ENCODE data around the gene SERGEF.
"Not testable (repeated sequence)": the region's sequence is repeated elsewhere in the genome, so short reads cannot be mapped to it uniquely, and the experiment has no call there.

The SERGEF gene

GRCh38 chr11:18000128-18000527 lies 12.7 kb downstream of the SERGEF start:
- DNase-seq: not testable (repeated sequence)

DNA sequence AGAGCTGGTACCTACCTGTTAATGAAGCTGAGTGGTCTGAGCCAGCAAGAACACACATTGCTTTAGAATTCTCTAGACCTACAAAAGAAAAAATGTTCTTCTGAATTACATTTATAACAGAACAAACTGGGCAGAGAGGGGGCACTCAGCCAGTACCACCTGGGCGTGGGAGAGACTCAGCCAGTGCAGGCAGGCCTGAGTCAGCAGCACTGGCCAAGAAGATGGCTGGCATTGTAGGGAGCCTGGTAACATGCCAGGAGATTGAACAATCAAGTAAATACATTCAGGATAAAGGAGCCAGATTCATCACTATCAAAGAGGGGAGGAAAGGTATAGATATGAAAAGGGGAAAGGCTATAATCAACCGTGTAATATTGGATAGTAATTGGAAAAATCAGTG lies 19.9 kb downstream of the SERGEF start:
- DNase-seq: no peak

DNA sequence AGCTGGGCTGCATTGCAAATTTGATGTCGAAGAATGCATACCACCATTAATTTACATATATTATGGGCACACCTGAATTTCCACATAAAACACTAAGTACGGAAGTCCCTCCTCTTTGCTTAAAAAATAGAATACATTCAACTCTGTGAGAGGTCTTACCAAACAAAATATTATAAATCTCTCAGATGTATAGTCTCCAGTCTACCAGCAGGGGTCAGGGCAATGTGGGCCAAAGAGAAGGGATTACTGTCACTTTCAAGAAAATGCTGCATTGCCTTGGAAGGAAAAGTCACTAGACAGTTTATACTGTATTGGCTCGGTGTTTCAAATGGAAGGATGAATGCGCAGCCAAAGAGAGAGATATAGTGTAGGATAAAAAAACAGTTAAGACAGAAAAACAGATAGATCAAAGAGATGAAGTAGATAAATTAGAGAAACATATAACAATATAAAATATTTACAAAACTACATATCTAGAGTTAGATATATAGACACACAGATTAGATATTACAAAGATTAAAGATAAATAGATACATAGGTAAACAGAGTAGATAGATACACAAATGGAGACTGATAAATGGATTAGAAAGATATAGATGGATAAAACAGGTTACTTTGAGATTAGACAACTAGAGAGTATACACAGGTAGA lies 20.9 kb downstream of the SERGEF start:
- DNase-seq: no peak

GRCh38 chr11:17989306-17989705 lies 23.5 kb downstream of the SERGEF start:
- DNase-seq: no peak

DNA sequence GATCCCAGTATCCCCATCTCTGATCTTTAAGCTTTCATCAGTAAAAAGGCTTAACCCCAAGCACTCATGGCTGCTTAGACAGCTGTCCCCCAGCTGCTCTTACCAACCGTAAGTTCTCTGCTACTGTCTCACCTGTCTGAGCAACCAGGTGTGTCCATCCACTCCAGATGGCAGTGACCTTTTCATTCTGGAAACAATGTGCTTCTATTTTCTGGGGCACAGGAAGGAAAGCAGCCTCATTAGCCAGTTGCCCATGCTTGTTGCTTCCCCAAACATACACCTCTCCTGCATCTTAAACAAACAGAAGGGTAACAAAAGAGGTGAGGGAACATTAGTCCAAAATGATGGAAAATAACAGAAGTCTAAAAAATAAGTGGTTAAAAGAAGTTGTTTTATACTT lies 24.4 kb downstream of the SERGEF start:
- DNase-seq: no peak

DNA sequence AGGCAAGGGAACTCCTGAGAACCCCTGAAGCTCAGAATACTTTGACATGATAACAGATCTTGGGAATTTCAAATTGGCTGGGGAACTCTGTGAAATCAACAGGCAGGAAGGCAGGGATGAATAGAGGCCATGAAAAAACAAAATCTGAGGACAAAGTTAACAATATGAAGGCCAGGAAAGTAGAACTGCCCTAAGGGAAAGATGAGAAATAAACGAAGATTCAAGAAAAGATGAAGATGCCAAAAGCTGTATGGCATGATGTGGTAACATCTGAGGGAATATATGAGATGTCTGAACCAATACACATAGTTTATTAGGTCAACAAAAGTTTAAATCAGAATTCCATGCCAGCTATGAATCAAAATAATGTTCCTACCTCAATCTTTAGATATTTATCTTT lies 25.0 kb downstream of the SERGEF start:
- DNase-seq: no peak

DNA sequence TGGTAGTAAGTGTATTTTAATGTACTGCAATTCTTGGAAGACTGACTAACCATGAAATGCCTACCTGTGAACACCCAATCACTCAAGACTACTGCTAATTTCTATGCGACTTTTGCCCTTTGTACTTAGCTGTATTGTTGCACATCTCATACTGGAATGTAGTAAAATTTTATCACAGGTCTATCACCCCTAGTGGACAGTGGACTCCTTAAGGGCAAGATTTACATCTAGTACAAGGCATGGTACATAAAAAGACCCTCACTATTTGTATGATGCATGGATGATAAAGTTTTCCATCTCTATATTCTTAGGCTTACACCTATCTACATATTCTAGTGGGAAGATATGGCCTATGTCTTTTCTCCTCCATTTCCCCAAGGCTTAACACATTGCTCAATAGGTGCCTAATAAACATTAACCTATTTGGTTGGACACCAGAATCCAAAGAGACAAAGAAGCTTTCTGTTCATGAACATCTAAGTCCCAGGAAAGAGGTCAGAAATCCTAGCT lies 26.1 kb downstream of the SERGEF start:
- DNase-seq: no peak

GRCh38 chr11:17986007-17986710 lies 26.7 kb downstream of the SERGEF start:
- DNase-seq: no peak

DNA sequence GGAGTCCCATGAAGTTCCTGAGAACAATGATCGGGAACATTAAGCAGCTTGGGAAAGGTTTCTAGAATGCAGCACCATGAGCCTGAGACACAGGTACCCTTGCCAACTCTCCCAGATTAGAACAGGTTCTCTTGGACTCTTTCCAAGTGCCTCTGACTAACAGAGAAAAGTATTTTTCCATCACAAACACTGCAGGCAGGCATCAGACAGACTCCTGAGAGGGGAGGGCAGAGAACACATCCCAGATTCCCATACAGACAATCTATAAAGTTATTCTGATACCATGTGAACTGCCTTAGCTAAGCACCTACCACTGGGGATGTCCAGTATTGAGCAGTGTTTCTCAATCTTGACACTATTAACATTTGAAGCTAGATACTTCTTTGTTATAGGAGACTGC lies 27.3 kb downstream of the SERGEF start:
- no peak for DNase-seq

GRCh38 chr11:17983569-17983968 lies 29.3 kb downstream of the SERGEF start:
- DNase-seq: no peak

DNA sequence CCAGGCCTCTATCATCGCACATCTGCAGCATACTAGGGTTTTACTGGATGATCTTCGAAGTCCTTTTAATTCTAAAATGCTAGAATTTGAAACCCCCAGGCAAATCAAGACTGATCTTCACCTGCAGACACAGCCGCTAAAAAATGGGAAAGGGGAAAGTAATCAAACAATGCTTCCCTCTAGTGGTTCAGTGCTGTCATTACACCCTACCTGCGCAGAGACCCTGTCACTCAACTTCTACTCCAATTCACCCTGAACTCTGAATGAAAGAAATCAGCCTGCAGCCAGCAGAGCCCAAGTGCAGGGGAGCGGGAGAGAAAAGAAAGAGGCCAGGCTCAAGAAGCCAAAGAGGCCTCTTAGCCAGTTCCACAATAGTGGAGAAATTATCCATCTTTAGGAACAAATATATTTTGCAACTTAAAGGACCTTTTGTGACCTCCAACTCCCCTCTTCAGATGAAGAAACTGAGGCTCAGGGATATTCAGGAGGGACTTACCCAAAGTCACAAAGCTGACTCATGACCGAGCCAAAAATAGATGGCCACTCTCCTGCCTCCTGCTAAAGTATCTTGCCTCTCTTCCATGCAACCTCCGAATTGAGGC lies 33.0 kb downstream of the SERGEF start:
- DNase-seq: peak; percentile 60

DNA sequence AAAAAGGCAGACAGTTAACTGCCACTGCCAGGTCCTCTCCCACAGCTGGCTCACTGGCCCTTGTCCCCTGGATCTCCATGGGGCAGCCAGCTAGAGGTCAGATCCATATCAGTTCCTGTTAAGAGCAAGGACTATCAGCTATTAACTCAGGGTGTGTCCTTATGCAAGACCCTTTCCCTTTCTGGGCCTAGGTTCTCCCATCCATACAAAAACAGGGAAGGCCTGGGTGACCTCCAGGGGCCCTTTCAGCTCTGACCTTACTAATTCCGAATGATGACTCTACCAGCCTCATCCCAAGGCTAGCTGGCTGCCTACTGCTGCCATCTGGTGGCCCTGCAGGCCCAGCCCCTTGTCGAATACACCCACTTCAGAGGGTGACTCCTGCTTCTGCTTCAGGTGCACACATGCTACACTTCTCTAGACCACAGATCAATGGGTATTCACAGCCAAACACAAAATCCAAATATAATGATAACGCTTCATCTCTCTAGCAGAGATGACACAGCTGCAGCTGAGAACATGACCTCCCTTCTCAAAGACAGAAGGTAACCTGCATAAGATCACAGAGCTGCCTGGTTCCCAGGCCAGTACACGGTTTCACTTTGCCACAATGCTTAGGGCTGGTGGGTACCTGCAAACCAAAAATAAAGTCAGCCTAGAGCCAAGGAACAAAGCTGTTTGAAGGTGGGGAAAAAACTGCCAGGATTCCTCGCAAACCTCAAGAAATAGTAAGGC lies 34.1 kb downstream of the SERGEF start:
- no peak for DNase-seq

GRCh38 chr11:17976651-17977050 lies 36.2 kb downstream of the SERGEF start:
- no peak for DNase-seq

GRCh38 chr11:17974246-17974645 lies 38.6 kb downstream of the SERGEF start:
- DNase-seq: peak; percentile 49

DNA sequence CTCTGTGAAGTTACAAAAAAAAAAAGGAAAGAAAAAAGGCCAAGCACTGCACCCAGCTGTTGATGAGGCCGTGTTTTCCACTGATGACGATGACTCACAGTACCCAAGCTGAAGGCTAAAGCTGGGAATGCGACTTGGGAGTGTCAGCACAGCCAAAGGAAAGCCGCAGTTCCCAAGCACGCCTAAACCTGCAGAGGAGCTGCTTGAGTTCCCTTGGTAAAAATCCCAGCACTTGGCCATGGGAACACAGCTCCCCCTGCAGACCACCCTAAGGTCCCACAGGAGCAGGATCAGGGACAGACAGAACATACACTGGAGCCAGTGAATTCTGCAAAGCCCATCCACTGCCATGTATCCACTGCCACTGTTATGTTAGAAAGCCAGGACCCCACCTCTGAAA lies 39.9 kb downstream of the SERGEF start:
- peak; percentile 57 for DNase-seq

- DNase-seq: no peak
These were observed 44.6 kb downstream of the SERGEF start for GRCh38 chr11:17968206-17968605.

- no peak for DNase-seq
These were observed 45.2 kb downstream of the SERGEF start for GRCh38 chr11:17967661-17968060.

DNA sequence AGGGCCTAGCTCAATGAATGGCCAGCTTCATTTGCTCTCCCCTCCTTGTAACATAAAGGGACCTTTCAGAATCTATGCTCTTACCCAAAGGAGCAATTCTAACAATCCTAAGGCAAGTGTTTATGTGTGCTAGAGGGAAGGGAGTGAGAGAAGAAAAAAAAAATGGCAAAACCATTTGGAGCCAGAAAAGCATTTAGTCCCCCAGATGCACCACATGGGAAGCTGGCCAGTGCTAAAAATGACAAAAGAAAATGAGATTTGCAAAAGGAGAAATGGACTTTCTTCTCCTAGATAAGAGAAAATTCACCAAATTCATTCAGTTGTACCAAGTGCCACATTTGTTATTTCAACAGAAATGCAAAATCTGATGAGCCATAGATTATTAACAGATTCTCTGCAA lies 52.8 kb downstream of the SERGEF start:
- DNase-seq: no peak

GRCh38 chr11:17958446-17958845 lies 54.4 kb downstream of the SERGEF start:
- no peak for DNase-seq

DNA sequence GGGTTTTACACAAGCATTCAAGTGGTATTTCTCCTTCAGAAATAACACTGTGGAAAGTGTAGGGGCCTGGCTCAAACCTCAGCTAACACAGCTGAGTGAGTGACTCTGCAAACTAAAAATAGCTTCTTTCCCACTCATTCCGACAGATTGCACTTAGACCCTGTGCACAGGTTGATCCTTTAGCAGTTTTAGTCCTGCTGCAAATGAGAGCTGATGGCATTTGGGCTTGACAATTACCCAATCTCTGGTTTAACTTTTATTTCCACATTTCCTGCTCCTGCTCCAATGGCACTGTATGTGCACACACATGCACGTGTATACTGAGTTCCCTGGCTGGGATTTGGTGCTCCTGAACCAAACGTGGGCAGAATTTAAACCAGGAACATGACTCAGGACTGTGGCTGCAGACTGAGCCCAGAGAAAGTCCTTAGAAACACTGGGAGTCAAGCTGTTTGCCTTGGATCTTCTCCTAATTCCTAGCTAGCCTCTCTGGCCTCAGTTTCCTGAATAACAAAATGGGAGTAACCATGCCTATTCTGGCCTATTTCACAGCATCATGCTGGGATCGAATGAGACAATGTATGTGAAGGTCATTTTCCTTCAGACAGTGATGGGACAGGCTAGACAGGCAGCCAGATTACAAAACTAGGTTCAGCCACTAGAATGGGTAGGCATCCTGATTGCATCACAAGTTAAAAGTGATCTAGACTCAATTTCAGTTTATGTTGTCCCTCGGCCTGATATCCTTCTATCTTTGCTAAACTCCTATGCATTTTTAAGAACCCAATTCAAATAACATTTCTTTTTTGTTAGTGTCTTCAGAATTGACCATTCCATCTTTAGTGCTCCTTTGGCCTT lies 58.2 kb downstream of the SERGEF start:
- DNase-seq: no peak

- no peak for DNase-seq
These were observed 60.4 kb downstream of the SERGEF start for GRCh38 chr11:17952487-17952886.

DNA sequence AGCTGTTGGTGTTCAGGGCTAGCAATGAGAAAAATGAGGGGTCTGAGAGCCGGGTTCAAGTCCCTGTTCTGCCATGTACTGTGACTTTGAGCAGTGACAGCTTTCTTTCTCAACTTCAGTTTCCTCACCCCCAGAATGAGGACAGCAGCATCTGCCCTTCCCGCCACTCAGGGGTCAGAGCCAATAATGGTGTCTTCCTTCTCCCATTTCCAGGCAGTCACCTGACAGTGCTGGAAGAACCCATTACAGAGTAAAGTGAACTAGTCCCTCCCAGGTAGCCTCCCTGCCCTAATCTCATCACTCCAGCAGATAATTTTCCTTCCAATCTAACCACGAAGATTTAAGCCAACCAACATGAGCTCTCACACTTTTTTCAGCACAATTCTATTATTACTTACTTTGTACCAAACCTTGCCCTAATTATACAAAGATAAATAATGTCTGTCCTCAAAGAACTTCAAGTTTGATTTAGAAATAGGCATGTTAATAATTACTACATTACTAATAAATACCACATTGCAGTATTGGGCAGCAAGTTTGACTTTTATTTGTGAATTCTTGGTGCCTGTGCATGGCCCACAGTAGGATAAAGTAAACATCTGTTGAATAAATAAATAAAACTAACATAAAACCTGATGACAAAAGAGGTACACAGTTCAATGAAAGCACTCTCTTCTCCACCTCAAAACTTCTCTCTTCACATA lies 61.0 kb downstream of the SERGEF start:
- no peak for DNase-seq

Measured in NCI-H1694 (cell line).